OCI-LY7 (cell line): ENCODE measurements around the gene CHRNB2.

ENCODE experiments used
- EZH2phosphoT487 ChIP-seq: fragments of 200-600 bp; sonication (generic); IDR thresholded peaks from 2 replicates; pipeline ENCODE4 v1.6.1; 2018; ENCODE audit warnings: low read depth, borderline replicate concordance, mild to moderate bottlenecking, mixed run types, antibody characterized with exemption, low read length, moderate library complexity, mixed read lengths
- TF ChIP-seq, protein P1 (sequence below): fragments of 200-600 bp; sonication (generic); conservative IDR thresholded peaks from 2 replicates; pipeline ENCODE4 v1.5.1; 2014; ENCODE audit warnings: mild to moderate bottlenecking, antibody characterized with exemption, low read length, moderate library complexity, mixed read lengths

DNA sequence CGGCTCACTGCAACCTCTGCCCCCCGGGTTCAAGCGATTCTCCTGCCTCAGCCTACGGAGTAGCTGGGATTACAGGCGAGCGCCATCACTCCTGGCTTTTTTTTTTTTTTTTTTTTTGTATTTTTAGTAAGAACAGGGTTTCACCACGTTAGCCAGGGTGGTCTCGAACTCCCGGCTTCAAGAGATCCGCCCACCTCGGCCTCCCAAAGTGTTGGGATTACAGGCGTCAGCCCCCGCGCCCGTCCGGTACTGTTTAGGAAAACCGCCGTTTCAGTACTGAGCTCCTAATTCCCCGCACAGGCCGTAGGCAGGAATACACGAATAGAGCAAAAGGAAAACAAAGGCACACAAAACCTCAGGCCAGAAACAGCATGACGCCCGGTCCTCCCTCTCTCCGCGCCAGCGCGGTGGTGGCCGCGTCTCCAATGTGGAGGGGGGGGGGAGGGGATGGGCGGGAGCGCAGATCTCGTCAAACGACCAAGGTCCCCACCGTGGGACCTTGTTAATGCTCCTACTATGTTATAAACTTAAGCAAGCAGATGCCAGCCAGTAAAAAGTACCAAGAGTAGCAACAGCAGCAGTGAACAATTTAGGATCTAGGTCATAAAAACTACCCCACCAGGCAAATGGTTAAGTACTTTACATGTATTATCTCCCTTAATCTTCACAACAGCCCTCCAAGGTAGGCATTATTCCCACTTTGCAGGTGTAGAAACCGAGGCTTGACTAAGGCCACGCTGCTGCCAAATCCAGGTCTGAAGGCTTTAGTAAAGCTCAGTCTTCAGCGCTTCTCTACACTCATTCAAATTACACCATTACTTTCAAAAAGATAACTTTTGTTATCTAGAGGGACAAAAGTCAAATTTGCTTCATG, 41.1 kb downstream of the CHRNB2 start:
- TF ChIP-seq, protein P1, sequence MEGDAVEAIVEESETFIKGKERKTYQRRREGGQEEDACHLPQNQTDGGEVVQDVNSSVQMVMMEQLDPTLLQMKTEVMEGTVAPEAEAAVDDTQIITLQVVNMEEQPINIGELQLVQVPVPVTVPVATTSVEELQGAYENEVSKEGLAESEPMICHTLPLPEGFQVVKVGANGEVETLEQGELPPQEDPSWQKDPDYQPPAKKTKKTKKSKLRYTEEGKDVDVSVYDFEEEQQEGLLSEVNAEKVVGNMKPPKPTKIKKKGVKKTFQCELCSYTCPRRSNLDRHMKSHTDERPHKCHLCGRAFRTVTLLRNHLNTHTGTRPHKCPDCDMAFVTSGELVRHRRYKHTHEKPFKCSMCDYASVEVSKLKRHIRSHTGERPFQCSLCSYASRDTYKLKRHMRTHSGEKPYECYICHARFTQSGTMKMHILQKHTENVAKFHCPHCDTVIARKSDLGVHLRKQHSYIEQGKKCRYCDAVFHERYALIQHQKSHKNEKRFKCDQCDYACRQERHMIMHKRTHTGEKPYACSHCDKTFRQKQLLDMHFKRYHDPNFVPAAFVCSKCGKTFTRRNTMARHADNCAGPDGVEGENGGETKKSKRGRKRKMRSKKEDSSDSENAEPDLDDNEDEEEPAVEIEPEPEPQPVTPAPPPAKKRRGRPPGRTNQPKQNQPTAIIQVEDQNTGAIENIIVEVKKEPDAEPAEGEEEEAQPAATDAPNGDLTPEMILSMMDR, result no peak
- TF ChIP-seq EZH2phosphoT487, result no peak
